ENCODE measurements around the gene KCNK4. TPM values are rescaled to one million over a fixed set of nuclear protein-coding genes. Genes with fewer than 3 reads are reported as not detected.
A peak's percentile ranks its signal among the peaks of the same experiment; 100 is the strongest.

The KCNK4 gene
- total and polyA plus RNA-seq, 2 of the 13 experiments (the other 11 are each of a cell fraction or from before 2014, with no cell fraction given): not detected

- TF ChIP-seq ZNF704 (CRISPR knock-in tag; IDR thresholded peaks at IDR 0.05; ENCODE audit: borderline replicate concordance) (no peak), ZNF720 (CRISPR knock-in tag; IDR thresholded peaks at IDR 0.05) (no peak), ZNF879 (CRISPR knock-in tag; IDR thresholded peaks at IDR 0.05) (no peak), ZNF703 (CRISPR knock-in tag; IDR thresholded peaks at IDR 0.05; ENCODE audit: borderline replicate concordance) (no peak), HINFP (CRISPR knock-in tag; IDR thresholded peaks at IDR 0.05; ENCODE audit: low read depth) (no peak), RNF2 (conservative IDR thresholded peaks at IDR 0.05; ENCODE audit: low read depth) (no peak), TOPORS (CRISPR knock-in tag; IDR thresholded peaks at IDR 0.05) (no peak), DDIT3 (CRISPR knock-in tag; IDR thresholded peaks at IDR 0.05) (no peak), TGIF2 (CRISPR knock-in tag; IDR thresholded peaks at IDR 0.05) (no peak), MAFF (IDR thresholded peaks at IDR 0.05; ENCODE audit: low read depth, low read length) (no peak), HNRNPL (IDR thresholded peaks at IDR 0.05; ENCODE audit: low read depth, low read length) (peak; percentile 85; the same call in 1 of the 2 replicates), ZNF737 (CRISPR knock-in tag; IDR thresholded peaks at IDR 0.05; ENCODE audit: borderline replicate concordance) (no peak), FIP1L1 (IDR thresholded peaks at IDR 0.05; ENCODE audit: borderline replicate concordance, insufficient read depth, low read depth, low read length) (no peak), ZNF607 (CRISPR knock-in tag; IDR thresholded peaks at IDR 0.05; ENCODE audit: borderline replicate concordance) (no peak), PRPF4 (IDR thresholded peaks at IDR 0.05; ENCODE audit: low read depth, low read length, poor library complexity, severe bottlenecking) (no peak), ZNF446 (CRISPR knock-in tag; IDR thresholded peaks at IDR 0.05) (no peak), E2F1 (CRISPR knock-in tag; IDR thresholded peaks at IDR 0.05) (no peak), ZNF460 (CRISPR knock-in tag; IDR thresholded peaks at IDR 0.05; ENCODE audit: borderline replicate concordance) (no peak), ZNF713 (CRISPR knock-in tag; IDR thresholded peaks at IDR 0.05) (0 out of 2 replicates have a peak, but pooled peaks have one; percentile 47), HDAC2 (CRISPR knock-in tag; IDR thresholded peaks at IDR 0.05) (0 out of 2 replicates have a peak, but pooled peaks have one; percentile 31), PATZ1 (CRISPR knock-in tag; IDR thresholded peaks at IDR 0.05) (peak; percentile 51; the same call in 1 of the 2 replicates), ZFP41 (CRISPR knock-in tag; IDR thresholded peaks at IDR 0.05; ENCODE audit: borderline replicate concordance) (no peak), ZNF12 (CRISPR knock-in tag; IDR thresholded peaks at IDR 0.05) (no peak), PHB2 (IDR thresholded peaks at IDR 0.05; ENCODE audit: partially characterized antibody) (no peak)
Measured at GRCh38 chr11:64331569-64332371, 40.7 kb downstream of the KCNK4 start (continued).

Data from HepG2 (cell line).